Brain microvascular endothelial cell (primary cell): ENCODE measurements around the gene CCBE1.
"Not testable (repeated sequence)": the region's sequence is repeated elsewhere in the genome, so short reads cannot be mapped to it uniquely, and the experiment has no call there.

ENCODE experiments used
- DNase-seq: peaks from one replicate; pipeline ENCODE4 v3.0.0-alpha.2; 2020
- H3K27ac ChIP-seq: fragments of 250-450 bp; sonication (Bioruptor Pico); 2 replicates; pipeline ENCODE4 v1.5.1; 2020; ENCODE audit warnings: mild to moderate bottlenecking, moderate library complexity
- H3K27me3 ChIP-seq: fragments of 250-450 bp; sonication (Bioruptor Pico); replicated peaks from 2 replicates; pipeline ENCODE4 v1.5.1; 2020; ENCODE audit warnings: mild to moderate bottlenecking
- H3K36me3 ChIP-seq: fragments of 250-450 bp; sonication (Bioruptor Pico); replicated peaks from 2 replicates; pipeline ENCODE4 v1.5.1; 2020; ENCODE audit warnings: mild to moderate bottlenecking
- H3K4me3 ChIP-seq: 2 replicates; pipeline ENCODE4 v1.5.1; 2011; ENCODE audit warnings: low read depth, mild to moderate bottlenecking, control low read depth, low read length, moderate library complexity
- in situ Hi-C: cut with HindIII; loops from 2 replicates; pipeline ENCODE4 v1.10.0; 2017; ENCODE audit warnings: low sequenced_read_pairs, low pct_ligation_motif_present
- TF ChIP-seq, protein P1 (sequence below): IDR thresholded peaks from 2 replicates; pipeline ENCODE4 v1.5.1; 2011; ENCODE audit warnings: low read depth, mild to moderate bottlenecking, moderate library complexity, low read length, control low read depth, inconsistent platforms; ENCODE audit errors: missing control alignments

The CCBE1 gene

DNA sequence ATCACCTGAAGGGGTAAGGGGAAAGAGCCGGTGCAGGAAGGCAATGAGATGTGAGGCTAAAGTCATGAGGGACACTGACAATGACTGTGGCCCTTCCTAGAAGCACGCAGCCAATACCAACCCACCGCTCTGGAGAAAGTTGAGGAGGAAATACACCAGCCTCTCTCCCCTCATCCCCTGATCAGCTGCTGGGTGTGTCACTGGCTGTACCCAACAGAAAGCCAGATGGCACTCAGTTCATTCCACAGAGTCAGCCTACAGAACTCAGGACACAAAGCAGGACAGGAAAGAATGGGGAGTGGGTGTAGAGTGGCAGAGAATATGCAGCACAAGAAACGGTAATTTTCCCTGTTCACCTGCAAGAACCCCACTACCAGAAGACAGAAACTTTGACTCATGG lies 29.7 kb downstream of the CCBE1 start:
- Histone ChIP-seq H3K4me3 (no peak overlapping the region), H3K27me3 (no peaks in the 10 kb centered on the region), H3K36me3 (no peaks in the 10 kb centered on the region), H3K27ac (no peak overlapping the region)
- DNase-seq: no peak
- TF ChIP-seq, protein P1, sequence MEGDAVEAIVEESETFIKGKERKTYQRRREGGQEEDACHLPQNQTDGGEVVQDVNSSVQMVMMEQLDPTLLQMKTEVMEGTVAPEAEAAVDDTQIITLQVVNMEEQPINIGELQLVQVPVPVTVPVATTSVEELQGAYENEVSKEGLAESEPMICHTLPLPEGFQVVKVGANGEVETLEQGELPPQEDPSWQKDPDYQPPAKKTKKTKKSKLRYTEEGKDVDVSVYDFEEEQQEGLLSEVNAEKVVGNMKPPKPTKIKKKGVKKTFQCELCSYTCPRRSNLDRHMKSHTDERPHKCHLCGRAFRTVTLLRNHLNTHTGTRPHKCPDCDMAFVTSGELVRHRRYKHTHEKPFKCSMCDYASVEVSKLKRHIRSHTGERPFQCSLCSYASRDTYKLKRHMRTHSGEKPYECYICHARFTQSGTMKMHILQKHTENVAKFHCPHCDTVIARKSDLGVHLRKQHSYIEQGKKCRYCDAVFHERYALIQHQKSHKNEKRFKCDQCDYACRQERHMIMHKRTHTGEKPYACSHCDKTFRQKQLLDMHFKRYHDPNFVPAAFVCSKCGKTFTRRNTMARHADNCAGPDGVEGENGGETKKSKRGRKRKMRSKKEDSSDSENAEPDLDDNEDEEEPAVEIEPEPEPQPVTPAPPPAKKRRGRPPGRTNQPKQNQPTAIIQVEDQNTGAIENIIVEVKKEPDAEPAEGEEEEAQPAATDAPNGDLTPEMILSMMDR: no peak
- in situ Hi-C loops: no loop called here

DNA sequence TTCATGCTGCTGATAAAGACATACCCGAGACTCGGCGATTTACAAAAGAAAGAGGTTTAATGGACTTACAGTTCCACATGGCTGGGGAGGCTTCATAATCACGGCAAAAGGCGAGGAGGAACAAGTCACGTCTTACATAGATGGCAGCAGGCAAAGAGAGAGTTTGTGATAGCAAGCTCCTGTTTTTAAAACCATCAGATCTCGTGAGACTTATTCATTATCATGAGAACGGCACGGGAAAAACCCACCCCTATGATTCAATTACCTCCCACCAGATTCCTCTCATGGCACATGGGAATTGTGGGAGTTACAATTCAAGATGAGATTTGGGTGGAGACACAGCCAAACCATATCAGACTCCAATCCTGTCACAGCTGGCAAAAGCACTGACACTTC lies 31.2 kb downstream of the CCBE1 start:
- H3K27ac ChIP-seq, in situ Hi-C loops, H3K4me3 ChIP-seq, H3K36me3 ChIP-seq, H3K27me3 ChIP-seq, DNase-seq: not testable (repeated sequence)

DNA sequence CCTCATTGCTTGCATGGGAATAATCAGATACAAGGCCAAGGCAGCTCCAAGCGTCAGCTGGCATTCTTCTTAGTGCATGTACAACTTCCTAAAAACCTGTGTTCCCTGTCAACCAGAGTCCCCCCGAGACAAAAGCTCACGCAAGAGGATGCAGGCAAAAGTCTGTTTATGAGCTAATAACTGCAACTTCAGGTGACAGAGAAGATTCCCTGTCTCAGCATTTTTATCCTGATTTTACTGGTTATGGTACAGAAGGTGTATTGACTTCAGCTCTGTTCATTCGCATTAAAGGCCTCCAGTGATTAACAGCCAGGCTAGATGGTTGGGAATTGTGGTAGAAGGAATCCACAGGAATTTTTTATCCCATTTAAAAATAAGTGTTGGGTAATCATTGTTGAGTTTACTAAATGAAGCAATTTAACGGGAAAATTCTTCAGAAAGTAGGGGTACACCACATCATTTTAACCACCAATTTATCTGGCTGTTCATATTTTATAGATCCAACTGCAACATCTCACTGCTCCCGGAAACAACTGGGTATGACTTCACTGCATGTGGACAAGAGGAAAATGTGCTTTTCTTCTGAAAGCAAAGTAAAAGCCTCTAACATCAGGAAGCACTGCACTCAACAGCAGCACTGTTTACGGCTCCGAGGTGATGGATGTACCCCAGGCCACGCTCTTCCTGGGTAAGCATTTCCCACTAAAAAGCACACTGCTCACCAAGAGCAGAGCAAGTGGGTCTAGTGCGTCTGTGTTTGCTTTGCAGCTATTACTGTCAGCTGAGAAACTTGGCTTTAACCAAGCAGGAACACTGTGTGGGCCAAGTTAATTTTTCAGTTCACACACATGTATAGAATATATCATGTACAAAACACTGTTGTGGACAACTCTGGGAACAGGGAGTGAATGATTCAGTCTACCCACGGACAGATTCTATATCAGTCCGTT lies 31.9 kb downstream of the CCBE1 start:
- H3K36me3 ChIP-seq: no peaks in the 10 kb centered on the region
- no peak overlapping the region for H3K4me3 ChIP-seq
- DNase-seq: no peak
- no peaks in the 10 kb centered on the region for H3K27me3 ChIP-seq
- TF ChIP-seq, protein P1: no peak
- in situ Hi-C loops: no loop called here
- no peak overlapping the region for H3K27ac ChIP-seq

DNA sequence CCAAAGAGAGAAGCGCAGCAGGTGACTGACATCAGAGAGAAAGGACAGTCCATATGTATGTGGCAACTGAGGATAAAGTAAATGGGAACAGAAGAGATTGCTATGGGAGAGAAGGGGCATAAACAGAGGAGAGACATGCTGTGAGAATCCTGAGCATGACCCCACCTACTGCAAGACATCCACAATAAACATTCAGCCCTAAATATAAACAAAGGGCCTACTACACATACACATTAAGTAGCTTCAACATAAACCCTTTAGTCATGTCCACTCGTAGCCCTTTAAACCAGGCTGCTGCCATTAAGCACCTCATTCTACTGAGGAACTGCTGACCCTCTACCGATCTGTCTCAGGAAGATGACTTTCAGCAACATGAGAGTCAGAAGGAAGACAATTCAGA lies 32.9 kb downstream of the CCBE1 start:
- Histone ChIP-seq H3K4me3 (no peak overlapping the region), H3K27me3 (no peaks in the 10 kb centered on the region), H3K36me3 (no peaks in the 10 kb centered on the region), H3K27ac (no peak overlapping the region)
- TF ChIP-seq, protein P1: no peak
- in situ Hi-C loops: no loop called here
- no peak for DNase-seq

DNA sequence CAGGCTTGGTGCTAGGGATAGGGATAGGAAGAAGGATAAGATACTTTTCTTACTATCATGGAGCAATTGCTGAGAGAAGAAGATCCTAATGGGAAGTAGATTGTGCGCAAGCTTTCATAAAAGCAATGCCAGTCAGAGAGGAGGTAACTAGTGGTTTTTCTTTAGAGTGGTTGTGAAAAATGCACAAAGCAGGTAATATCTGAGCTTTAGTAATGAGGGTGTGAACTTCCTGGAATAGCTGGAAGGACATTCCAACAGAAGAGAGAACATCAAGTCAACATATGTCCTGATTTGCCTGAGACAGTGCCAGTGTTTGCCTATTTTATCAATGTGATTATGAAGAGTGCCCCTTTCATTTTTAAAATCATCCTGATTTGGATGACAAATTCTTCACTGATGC lies 34.1 kb downstream of the CCBE1 start:
- DNase-seq: no peak
- no peak overlapping the region for H3K27ac ChIP-seq
- TF ChIP-seq, protein P1: no peak
- in situ Hi-C loops: no loop called here
- no peaks in the 10 kb centered on the region for H3K36me3 ChIP-seq
- no peaks in the 10 kb centered on the region for H3K27me3 ChIP-seq
- H3K4me3 ChIP-seq: no peak overlapping the region

DNA sequence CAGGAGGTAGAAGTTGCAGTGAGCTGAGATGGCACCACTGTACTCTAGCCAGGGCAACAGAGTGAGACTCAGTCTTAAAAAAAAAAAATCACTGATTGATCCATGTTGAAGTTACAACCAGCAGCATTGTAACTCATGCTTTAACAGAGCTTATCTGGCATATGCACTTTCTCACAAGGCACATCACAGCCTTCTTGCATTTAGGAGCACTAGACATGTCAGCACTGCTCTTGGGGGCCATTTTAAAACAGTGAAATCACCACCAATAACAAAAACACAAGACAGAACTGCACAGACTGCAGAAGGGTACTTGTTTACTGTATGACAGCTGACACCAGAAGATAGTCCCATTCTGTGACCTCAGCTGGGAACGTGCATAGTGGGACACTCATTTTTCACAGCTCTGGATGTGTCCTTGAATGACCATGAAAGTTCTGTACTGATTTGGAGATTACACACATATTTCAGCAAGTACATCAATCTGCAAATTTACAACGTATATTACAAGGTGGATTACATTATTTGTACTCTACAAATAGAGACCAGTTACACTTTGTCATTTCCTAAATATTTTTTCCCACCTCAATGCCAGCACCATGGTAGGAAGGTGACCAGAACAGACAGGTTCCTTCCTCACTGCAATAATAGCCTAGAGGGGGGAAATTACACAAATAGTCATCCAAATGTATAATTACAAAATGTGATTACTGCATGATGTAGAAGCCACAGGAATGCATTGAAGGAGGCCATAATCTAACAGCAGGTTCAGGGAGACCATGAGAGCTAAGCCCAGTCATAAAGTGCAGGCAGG lies 35.1 kb downstream of the CCBE1 start:
- Histone ChIP-seq H3K4me3 (no peak overlapping the region), H3K27me3 (no peaks in the 10 kb centered on the region), H3K27ac (no peak overlapping the region), H3K36me3 (no peaks in the 10 kb centered on the region)
- no peak for DNase-seq
- TF ChIP-seq, protein P1: no peak
- in situ Hi-C loops: no loop called here
